ENCODE results near the gene RTF2.
"Not testable (repeated sequence)": the region's sequence is repeated elsewhere in the genome, so short reads cannot be mapped to it uniquely, and the experiment has no call there.

Gene RTF2

GRCh38 chr20:56554869-56555268 lies 86.4 kb downstream of the RTF2 start:
- no peak for DNase-seq (ENCODE audit: low spot score)
- Histone ChIP-seq H3K27ac (no peak overlapping the region), H3K4me3 (no peak overlapping the region)
- no peak for TF ChIP-seq CTCF (IDR thresholded peaks at IDR 0.05)

- H3K4me3 ChIP-seq, result no peak overlapping the region
- DNase-seq (ENCODE audit: low spot score), result no peak
Observed at GRCh38 chr20:56558968-56559367, 90.5 kb downstream of the RTF2 start.

GRCh38 chr20:56564526-56564925 lies 96.1 kb downstream of the RTF2 start:
- H3K4me3 ChIP-seq; H3K27ac ChIP-seq; DNase-seq (ENCODE audit: low spot score): not testable (repeated sequence)

More at GRCh38 chr20:56558968-56559367, 90.5 kb downstream of the RTF2 start:
- no peak for TF ChIP-seq CTCF (IDR thresholded peaks at IDR 0.05)
- H3K27ac ChIP-seq, result no peak overlapping the region

- no peak overlapping the region for H3K27ac ChIP-seq
- no peak for DNase-seq (ENCODE audit: low spot score)
- no peak overlapping the region for H3K4me3 ChIP-seq
- no peak for TF ChIP-seq CTCF (IDR thresholded peaks at IDR 0.05)
Observed at GRCh38 chr20:56565511-56565910, 97.1 kb downstream of the RTF2 start.

- no peak overlapping the region for H3K27ac ChIP-seq
- no peak for DNase-seq (ENCODE audit: low spot score)
Observed at GRCh38 chr20:56566621-56567020, 98.2 kb downstream of the RTF2 start.

More at GRCh38 chr20:56566621-56567020, 98.2 kb downstream of the RTF2 start:
- no peak for TF ChIP-seq CTCF (IDR thresholded peaks at IDR 0.05)
- H3K4me3 ChIP-seq, result no peak overlapping the region

All from coronary artery (tissue), 2 donors.